GM12875 (cell line): ENCODE results near the gene FBXL7.

Experiments
- H3K4me3 ChIP-seq: one replicate; pipeline ENCODE4 v1.5.1; 2011; ENCODE audit warnings: low read depth, low read length, control low read depth
- CTCF ChIP-seq: IDR thresholded peaks from 2 replicates; pipeline ENCODE4 v1.5.1; 2011; ENCODE audit warnings: low read depth, mild to moderate bottlenecking, control low read depth, inconsistent platforms, low read length, moderate library complexity, borderline replicate concordance; ENCODE audit not compliant: insufficient read depth

Gene FBXL7

GRCh38 chr5:15535938-15536337 lies 36.0 kb downstream of the FBXL7 start:
- no peak for TF ChIP-seq CTCF
- H3K4me3 ChIP-seq = no peak overlapping the region

GRCh38 chr5:15538516-15538915 lies 38.5 kb downstream of the FBXL7 start:
- no peak for TF ChIP-seq CTCF
- no peak overlapping the region for H3K4me3 ChIP-seq

DNA sequence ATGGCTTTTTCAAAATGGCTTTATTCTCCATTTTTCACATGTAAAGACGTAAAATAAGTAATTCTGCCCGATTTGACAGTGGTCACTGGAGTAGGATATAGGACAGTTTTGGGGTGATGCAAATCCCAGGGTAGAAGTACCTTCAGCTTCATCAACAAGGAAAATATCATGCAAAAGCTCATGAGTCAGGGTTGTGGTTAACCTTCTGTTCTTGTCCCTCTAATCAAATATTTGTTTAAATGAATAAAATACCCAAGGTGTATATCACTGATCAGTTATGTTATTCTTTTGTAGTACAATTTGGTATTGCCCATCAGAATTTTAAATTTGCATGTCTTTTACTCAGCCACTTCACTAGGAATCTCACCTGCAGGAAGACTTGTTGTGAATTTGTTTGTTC lies 40.0 kb downstream of the FBXL7 start:
- TF ChIP-seq CTCF = no peak
- no peak overlapping the region for H3K4me3 ChIP-seq

- H3K4me3 ChIP-seq = no peak overlapping the region
- TF ChIP-seq CTCF = no peak
Measured at GRCh38 chr5:15544039-15544438, 44.1 kb downstream of the FBXL7 start.

DNA sequence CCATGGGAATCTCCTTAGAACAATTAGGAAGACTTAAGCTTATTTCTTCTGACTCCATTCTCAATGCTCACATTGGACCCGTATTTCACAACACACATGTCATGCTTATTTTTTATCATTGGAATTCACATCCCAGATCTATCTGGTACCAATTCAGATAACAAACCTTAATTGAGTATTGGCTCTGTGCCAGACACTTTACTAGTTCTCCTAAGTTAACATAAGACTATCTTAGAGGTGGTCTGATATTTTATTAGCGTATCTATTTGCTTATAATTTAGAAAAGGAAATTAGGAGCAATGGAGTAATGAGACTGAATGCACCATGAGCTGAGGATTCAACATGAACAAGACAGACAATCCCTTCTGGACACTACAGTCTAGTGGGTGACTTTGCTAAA lies 45.1 kb downstream of the FBXL7 start:
- no peak overlapping the region for H3K4me3 ChIP-seq
- TF ChIP-seq CTCF = no peak

- H3K4me3 ChIP-seq = no peak overlapping the region
- no peak for TF ChIP-seq CTCF
Measured at GRCh38 chr5:15547261-15547839, 47.4 kb downstream of the FBXL7 start.

DNA sequence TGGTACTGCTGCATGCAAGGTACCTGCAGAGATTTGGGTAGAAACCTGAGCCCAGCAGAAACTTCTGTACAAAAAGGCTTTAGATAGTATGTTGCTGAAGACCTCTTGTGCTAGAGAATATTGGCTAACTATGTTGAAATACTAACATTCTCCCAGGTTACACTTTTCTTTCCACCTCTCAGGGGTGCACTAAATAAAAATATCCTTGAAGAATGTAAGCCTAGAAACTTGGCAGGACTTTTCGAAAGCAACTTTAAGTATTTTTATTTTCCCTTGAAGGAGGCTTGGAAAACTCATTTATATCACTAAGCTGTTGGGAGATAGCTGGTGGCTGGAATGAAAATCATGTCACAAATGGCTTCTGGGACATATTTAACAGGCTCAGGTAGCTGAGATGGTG lies 50.0 kb downstream of the FBXL7 start:
- no peak overlapping the region for H3K4me3 ChIP-seq
- no peak for TF ChIP-seq CTCF
